ENCODE data around the gene MYH6.
"Not testable (repeated sequence)": the region's sequence is repeated elsewhere in the genome, so short reads cannot be mapped to it uniquely, and the experiment has no call there.

Gene MYH6

DNA sequence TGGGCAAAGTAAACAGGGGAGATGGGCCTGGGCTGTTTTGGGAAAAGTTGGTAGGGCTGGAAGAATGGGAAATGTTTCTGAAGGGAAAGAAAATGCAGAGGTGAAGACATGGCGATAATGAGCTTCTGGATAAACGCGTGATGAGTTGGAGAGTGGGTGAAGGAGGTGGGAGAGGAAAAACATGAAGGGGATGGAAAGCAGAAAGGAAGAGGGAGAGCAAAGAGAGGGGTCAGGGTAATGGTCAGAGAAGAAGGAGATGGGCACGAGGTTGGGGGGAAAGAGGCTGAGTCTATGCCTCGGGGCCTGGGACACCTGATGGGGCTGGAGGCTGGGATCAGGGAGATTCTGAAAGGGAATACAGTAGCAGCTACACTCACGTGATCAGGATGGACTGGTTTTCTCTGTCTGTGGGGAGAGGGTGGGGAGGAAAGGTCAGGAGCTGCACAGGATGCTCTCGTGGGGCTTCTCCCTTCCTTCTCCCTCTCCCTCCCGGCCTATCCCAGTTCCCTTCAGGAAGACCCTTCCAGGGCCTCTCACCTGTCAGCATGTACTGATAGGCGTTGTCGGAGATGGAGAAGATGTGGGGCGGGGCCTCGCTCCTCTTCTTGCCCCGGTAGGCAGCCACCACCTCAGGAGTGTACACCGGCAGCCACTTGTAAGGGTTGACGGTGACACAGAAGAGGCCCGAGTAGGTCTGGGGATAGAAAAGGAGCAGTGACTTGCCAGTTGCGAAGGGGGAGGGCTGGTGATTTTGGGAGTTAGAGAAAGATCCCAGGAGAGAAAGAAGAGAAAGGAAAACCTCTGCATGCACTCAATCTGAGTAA, 24.2 kb upstream of the MYH6 start:
- TF ChIP-seq, protein P1, sequence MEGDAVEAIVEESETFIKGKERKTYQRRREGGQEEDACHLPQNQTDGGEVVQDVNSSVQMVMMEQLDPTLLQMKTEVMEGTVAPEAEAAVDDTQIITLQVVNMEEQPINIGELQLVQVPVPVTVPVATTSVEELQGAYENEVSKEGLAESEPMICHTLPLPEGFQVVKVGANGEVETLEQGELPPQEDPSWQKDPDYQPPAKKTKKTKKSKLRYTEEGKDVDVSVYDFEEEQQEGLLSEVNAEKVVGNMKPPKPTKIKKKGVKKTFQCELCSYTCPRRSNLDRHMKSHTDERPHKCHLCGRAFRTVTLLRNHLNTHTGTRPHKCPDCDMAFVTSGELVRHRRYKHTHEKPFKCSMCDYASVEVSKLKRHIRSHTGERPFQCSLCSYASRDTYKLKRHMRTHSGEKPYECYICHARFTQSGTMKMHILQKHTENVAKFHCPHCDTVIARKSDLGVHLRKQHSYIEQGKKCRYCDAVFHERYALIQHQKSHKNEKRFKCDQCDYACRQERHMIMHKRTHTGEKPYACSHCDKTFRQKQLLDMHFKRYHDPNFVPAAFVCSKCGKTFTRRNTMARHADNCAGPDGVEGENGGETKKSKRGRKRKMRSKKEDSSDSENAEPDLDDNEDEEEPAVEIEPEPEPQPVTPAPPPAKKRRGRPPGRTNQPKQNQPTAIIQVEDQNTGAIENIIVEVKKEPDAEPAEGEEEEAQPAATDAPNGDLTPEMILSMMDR (IDR thresholded peaks at IDR 0.05; ENCODE audit: insufficient read depth, low read depth, low read length, missing control alignments), result no peak
- H3K4me3 ChIP-seq (ENCODE audit: low read depth, low read length), result no peak overlapping the region
- no peak for DNase-seq (ENCODE audit: low read depth)

DNA sequence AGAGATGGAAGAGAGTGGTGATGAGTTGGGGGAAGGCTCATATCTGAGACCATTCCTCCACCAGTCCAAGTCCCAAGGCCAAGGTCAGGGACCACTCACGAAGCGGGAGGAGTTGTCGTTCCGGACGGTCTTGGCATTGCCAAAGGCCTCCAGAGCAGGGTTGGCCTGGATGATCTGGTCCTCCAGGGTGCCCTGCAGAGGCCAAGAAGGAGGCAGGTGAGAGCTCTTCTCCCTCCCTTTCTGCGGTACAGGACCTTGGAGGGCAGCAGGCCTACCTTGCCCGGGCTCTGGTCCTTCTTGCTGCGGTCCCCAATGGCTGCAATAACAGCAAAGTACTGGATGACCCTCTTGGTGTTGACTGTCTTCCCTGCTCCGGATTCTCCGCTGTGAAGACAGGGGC, 23.4 kb upstream of the MYH6 start:
- DNase-seq (ENCODE audit: low read depth), result no peak
- TF ChIP-seq, protein P1 (IDR thresholded peaks at IDR 0.05; ENCODE audit: insufficient read depth, low read depth, low read length, missing control alignments), result no peak
- H3K4me3 ChIP-seq (ENCODE audit: low read depth, low read length), result no peak overlapping the region

DNA sequence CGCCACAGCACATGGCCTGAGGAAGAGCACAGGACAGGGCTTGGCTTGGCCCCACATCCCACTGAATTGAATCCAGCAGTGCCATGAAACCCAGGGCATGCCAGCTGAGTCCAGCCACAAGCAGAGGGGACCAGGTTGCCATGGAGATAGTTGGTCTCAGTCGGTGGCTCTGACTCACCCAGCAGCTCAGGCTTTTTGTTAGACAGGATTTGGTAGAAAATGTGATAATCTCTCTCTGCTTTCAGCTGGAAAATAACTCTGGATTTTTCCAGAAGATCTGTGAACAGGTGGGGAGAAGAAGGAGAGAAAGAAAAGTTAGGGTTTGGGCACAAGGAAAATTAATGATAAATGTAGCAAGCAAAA, 22.6 kb upstream of the MYH6 start:
- TF ChIP-seq, protein P1 (IDR thresholded peaks at IDR 0.05; ENCODE audit: insufficient read depth, low read depth, low read length, missing control alignments), result no peak
- no peak overlapping the region for H3K4me3 ChIP-seq (ENCODE audit: low read depth, low read length)
- no peak for DNase-seq (ENCODE audit: low read depth)

DNA sequence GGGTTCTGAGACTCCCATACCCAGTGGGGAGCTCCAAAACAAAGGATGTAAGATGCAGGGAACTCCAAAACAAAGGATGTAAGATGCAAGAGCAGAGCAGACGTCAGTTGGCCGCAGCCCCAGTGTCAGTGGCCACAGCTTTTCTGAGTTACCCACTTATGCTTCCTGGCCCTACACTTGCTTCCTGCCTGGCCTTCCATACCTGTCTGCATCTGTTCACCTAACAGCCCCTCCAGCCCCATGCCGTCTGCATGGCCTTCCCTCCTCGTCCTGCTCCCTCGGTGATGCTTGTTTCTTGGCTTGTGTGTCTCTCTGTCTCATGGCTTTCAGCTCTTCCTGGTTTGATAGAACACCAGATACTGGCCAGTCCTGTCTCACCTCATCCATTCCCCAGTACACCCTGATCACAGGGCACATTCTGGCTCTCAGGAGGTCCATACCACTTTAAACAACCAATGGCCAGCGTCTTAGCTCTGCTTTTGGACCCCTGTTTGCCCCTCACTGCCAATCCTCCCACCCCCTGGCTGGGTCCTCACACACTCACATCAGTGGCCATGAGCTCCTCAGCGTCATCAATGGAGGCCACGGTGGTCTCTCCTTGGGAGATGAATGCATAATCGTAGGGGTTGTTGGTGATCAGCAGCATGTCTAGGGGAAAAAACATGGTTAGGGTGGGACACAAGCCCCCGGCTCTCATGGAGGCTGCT, 22.1 kb upstream of the MYH6 start:
- no peak for DNase-seq (ENCODE audit: low read depth)
- TF ChIP-seq, protein P1 (IDR thresholded peaks at IDR 0.05; ENCODE audit: insufficient read depth, low read depth, low read length, missing control alignments), result no peak

DNA sequence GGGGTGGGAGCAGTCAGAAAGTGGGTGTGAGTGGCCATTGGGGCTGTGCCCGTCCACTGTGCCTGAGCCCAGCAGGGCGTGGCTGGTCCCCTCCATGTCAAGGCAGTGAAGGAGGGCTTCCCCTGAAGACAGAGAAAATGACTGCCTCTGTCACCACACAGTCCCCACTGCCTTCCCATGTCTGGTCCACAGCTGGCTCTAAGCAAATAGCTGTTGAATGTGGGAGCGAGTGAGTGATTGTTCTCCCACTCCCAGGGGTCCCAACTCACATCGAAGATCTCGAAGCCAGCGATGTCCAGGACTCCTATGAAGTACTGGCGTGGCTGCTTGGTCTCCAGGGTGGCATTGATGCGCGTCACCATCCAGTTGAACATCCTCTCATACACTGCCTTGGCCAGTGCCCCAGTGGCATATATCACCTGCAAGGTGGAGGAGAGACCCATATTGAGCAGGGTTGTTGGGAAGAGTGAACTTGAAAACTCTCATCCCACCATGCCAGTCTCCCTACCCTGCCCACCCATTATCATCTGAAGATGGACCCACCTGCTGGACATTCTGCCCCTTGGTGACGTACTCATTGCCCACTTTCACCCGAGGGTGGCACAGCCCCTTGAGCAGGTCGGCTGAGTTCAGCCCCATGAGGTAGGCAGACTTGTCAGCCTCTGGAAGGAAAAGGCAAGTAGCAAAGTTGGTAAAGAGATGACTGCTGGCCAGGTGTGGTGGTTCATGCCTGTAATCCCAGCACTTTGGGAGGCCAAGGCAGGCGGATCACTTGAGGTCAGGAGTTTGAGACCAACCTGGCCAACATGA, 20.8 kb upstream of the MYH6 start:
- DNase-seq (ENCODE audit: low read depth), result no peak
- no peak overlapping the region for H3K4me3 ChIP-seq (ENCODE audit: low read depth, low read length)
- TF ChIP-seq, protein P1 (IDR thresholded peaks at IDR 0.05; ENCODE audit: insufficient read depth, low read depth, low read length, missing control alignments), result no peak

More for the DNA sequence above, 22.1 kb upstream of the MYH6 start:
- no peak overlapping the region for H3K4me3 ChIP-seq (ENCODE audit: low read depth, low read length)

DNA sequence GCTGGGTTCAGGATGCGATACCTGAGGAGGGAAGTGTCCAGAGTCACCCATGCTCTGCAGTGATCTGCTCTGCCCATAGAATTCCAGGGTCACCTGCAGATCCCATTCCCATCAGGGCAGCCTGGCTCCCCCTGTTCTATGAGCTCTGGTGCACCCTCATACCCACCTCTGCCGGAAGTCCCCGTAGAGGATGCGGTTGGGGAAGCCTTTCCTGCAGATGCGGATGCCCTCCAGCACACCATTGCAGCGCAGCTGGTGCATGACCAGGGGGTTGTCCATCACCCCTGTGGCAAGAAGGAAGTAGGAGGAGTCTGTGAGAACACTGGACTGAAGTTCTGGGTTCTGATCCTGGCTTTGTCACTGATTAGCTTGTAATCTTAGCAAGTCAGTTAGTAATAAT, 17.7 kb upstream of the MYH6 start:
- DNase-seq (ENCODE audit: low read depth), result peak; percentile 37
- H3K4me3 ChIP-seq (ENCODE audit: low read depth, low read length), result not testable (repeated sequence)

DNA sequence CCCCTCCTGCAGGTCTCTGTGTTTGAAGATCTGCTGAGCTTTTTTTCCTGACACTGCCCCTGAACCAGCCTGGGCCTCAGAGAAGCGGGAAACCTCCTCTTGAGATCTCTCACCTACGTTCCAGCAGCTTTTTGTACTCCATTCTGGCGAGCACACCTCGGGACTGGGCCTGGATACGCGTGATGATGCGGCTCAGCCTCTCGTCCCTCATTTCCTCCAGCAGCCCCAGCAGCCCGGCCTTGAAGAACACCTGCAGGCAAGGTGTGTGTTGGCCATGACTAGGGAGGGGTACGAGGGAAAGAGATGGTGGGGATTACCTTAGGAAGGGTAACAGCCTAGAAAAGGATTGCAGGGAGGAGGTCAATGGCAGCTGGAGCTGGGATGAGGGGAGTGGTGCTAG, 17.1 kb upstream of the MYH6 start:
- TF ChIP-seq, protein P1 (IDR thresholded peaks at IDR 0.05; ENCODE audit: insufficient read depth, low read depth, low read length, missing control alignments), result no peak
- H3K4me3 ChIP-seq (ENCODE audit: low read depth, low read length), result no peak overlapping the region
- no peak for DNase-seq (ENCODE audit: low read depth)
